Central memory CD4-positive, alpha-beta T cell (primary cell): Measurements from ENCODE around the gene LY9.

Experiments
- DNase-seq: peaks from one replicate; pipeline ENCODE4 v3.0.0; 2022
- total RNA-seq, 3 experiments: gene quantifications; one replicate each; lab custom pipeline; 2026; lab: John Stamatoyannopoulos, UW

The LY9 gene, protein sequence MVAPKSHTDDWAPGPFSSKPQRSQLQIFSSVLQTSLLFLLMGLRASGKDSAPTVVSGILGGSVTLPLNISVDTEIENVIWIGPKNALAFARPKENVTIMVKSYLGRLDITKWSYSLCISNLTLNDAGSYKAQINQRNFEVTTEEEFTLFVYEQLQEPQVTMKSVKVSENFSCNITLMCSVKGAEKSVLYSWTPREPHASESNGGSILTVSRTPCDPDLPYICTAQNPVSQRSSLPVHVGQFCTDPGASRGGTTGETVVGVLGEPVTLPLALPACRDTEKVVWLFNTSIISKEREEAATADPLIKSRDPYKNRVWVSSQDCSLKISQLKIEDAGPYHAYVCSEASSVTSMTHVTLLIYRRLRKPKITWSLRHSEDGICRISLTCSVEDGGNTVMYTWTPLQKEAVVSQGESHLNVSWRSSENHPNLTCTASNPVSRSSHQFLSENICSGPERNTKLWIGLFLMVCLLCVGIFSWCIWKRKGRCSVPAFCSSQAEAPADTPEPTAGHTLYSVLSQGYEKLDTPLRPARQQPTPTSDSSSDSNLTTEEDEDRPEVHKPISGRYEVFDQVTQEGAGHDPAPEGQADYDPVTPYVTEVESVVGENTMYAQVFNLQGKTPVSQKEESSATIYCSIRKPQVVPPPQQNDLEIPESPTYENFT
- 13.0 to 153 (median 107) reads per million in 3 experiments for total RNA-seq

DNA sequence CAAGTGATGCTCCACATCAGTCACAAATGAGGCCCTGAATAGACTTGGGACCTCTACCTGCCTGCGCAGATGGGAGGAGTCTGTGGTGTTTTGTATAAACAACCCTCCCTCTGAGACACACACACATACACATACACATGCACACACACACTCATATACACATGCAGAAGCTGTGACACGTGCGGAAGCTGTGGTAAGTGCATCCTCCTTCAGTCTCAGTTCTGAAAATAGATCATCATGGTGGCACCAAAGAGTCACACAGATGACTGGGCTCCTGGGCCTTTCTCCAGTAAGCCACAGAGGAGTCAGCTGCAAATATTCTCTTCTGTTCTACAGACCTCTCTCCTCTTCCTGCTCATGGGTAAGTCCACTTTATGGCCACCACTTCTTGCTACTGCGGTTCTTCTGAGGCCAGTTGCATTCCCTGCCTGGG lies at the start of gene LY9:
TSS of gene LY9 (plus strand) at position 224 of the 433 bp plus-strand sequence. CDS start at position 238, 14 bp downstream.
- DNase-seq, result peak; percentile 95

DNA sequence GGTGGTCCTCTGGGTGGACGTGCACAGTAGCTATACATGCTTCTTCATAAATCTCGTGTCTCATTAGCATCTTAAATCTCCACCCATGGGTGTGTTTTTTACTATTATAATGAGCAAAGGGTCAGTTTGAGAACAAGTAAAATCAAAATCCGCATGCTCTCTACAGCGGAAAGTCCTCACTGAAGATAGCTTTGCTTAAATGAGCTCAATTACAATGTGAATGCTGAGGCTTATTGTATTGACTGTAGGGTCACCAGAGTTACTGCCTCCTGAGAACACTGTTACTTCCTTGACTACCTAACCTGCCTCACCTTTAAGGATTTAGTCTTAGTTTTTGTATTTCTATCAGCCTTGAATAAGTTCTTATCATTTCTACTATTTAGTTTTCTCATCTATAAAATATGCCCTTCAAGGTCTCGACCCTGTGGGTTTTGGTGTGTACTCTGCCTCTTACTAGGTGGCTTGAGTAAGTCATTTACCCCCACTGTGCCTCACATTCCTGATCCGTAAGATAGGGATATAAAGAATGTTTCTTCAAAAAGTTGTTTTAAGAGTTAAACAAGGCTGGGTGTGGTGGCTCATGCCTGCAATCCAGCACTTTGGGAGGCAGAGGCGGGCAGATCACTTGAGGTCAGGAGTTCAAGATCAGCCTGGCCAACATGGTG lies 49.0 kb upstream of the LY9 start:
- no peak for DNase-seq

DNA sequence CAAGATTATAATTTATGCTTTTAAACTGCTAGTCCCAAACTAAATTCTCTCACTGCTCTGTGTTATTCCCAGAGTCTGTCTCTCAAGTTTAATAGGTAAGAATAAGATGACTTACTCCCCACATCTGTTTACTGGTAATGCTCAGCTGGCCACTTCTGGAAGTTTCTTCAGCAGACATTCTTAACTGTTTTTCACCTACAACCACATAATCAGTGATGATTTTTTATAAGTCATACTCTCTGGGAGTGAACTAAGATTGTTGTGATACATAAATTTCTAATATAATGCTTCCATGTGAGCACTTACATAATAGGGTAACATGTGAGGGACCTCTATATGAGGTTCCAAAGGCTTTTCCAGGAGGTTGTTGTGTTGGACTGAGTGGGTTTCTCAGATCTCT lies 48.3 kb upstream of the LY9 start:
- no peak for DNase-seq

DNA sequence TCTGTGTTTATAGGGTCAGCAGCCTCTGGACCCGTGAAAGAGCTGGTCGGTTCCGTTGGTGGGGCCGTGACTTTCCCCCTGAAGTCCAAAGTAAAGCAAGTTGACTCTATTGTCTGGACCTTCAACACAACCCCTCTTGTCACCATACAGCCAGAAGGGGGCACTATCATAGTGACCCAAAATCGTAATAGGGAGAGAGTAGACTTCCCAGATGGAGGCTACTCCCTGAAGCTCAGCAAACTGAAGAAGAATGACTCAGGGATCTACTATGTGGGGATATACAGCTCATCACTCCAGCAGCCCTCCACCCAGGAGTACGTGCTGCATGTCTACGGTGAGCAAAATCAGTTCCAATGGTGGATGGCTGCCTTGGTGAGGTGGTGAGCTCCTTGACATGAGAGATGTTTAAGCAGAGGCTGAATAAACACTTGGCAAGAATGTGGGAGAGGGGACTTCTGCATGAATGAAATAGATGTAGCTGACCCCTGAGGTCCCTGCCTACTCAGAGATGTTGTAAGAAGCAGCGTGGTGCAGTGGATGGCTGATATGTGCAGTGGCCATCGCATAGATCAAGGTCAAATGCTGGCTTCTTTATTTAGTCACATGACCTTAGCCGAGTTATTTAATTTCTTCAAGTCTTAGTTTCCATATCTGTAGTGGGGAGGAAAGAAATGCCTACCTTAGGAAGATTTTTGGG lies 47.6 kb upstream of the LY9 start:
- no peak for DNase-seq

DNA sequence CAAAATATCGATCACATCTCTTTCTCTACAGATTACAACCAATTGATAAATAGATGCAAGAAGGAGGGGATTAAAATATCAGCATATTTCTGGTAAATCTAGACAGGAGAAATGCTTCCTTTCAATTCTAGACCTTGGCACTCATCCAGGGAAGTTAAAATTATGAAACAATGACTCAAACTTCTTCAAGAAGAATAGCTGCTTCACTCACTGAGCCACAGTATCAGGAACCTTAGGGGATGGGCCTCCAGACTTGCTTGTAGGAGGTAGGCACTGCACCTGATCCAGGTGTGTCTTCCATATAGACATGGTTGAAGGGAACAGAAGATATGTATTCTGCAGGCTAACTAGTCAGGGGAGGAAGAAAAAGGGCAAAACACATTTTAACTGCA lies 47.1 kb upstream of the LY9 start:
- DNase-seq, result no peak

DNA sequence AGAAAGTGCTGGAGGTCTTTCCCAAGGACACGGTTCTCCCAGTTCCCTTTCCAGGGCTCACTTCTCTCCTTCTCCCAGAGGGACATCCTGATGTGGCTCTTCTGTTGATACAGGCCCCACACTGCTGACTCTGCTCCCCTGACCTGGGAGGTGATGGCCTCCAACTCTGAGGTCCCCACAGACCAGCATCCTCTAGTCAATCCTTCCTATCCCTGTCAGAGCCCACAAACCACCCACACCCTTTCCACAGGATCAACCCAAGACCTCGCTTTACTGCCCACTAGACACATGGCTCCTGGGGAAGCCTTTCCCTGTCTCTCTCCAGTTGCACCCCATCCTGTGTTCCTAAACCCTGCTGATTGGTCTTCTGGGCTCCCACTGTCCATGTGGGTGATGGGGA lies 45.4 kb upstream of the LY9 start:
- DNase-seq, result no peak

DNA sequence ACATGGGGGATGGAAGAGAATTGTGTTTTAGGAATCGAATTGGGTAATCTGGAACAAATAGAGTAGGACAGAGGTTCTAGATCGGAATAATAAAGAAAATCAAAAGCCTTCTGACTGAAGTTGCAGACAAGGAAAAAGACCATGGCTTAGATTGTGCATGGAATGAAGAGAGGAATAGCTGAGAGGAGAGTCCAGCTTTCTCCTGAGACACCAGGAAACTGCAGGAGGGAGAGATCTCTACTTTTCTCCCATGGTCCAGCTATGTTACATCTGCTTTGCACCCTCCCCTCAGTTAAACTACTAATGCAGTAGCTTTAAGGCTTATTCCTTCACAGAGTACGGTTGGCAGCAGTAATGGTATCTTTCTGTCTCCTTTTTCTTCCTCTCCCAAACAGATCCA lies 43.6 kb upstream of the LY9 start:
- DNase-seq, result no peak

DNA sequence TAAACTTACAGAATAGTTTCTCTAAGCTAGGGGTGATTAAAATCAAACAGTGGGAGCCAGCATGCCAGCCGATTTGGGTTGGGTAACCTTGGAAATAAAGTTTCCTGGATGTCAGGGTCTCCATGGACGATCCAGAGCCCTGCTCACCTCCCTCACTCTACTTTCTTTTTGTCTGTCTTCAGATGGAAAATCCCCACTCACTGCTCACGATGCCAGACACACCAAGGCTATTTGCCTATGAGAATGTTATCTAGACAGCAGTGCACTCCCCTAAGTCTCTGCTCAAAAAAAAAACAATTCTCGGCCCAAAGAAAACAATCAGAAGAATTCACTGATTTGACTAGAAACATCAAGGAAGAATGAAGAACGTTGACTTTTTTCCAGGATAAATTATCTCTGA lies 43.0 kb upstream of the LY9 start:
- DNase-seq, result no peak

DNA sequence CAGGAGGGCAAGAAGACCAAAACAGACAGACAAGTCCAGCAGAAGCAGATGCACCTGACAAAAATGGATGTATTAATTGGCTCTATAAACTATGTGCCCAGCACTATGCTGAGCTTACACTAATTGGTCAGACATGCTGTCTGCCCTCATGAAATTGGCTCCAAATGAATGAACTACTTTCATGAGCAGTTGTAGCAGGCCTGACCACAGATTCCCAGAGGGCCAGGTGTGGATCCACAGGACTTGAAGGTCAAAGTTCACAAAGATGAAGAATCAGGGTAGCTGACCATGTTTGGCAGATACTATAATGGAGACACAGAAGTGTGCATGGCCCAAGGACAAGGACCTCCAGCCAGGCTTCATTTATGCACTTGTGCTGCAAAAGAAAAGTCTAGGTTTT lies 42.4 kb upstream of the LY9 start:
- no peak for DNase-seq

DNA sequence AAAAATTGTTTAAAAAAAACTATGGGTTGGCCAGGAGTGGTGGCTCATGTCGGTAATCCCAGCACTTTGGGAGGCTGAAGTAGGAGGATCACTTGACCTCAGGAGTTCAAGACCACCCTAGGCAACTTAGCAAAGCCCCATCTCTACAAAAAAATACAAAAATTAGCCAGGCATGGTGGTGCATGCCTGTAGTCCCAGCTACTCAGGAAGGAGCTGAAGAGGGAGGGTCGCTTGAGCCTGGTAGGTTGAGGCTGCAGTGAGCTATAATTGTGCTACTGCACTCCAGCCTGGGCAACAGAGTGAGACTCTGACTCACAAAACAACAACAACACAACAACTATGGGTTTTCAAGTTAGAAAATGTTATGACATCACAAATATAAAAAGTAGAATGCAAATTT lies 40.5 kb upstream of the LY9 start:
- no peak for DNase-seq

DNA sequence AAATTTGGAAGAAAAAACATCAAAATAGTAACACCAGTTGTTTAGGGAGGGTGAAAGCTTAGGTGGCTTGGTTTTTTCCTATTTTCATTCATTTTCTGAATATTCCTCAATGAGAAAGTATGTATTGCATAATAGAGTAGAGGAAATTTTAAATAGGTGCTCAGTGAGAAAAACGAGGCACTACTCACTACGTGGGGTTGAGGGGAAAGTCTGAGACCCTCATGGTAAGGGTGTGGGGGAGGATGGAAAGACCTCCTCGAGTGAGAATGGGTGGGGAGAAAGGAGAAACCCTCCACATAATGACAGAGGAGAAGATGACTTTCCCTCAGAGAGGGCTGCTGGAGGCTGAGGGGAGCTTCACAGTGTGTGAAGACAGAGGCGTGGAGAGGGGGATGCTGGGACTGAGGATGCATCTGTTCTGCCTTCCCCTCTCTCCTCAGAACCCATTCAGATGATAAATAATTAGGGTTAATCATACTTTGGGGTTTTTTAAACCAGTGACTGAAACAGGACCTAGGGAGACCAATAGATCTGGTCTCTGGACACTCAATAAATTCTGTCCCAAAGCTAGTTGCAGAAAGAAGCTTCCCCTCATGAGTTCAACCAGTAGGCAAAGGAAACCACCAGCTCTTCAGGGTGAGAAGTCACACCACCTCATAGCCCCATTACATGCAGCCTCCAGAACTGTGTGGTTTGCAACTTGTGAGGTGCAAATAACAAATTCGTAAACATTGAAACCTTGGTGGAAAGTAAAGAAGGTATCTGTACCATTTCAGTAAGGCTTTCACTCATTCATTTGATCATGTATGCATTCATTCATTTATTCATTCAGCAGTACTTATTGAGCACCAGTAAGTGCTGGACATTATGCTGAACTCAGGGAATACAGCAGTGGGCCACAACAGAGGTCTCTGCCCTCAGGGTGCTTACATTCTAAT lies 39.8 kb upstream of the LY9 start:
- no peak for DNase-seq

DNA sequence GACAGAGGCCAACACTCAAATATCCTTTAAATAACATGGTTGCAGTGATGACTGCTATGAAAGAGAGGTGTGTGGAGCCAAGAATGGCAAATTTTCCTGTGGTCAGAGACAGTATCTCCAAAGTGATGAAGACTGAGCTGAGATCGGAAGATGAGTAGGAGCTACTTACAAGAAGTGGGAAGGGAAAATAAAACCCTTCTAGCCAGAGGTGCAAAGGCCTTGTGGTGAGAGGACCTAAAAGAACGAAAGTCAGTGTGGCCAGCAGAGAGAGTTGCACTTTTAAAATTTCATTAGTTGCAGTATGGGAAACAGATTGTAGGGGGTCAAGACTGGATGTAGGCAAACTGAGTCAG lies 39.1 kb upstream of the LY9 start:
- no peak for DNase-seq

DNA sequence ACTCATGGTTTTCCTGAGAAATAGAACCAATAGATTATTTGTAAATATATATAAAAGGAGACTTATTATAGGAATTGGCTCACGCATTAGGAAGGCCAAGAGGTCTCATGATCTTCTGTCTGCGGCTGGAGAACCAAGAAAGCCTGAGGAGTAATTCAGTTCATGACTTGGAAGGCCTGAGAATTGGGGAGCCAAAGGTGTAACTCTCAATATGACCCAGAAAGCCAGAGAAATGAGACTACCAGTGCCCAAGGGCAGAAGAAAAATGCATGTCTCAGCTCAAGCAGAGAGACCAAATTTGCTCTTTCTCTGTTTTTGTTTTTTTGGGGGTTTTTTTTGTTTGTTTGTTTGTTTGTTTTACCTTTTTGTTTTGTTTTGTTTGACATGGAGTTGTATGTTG lies 37.5 kb upstream of the LY9 start:
- DNase-seq, result no peak

DNA sequence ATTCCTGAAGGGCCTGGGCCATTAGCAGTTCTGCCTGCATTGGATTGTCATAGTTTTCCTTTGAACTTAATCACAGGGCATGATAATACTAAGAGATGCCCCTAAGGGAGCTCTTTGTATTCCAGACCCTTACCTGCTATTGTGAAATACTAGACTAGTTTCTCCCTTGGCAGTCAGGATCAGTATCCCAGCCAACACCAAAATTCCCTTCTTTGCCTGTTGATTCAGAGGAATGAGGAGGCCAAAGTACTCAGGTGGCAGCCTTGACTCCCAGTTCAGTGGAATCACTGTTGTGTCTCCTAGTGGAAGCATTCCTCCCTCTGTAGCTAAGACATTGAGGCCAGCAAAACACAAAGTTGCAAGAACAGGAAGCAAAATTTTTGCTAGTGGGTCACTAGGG lies 36.2 kb upstream of the LY9 start:
- DNase-seq, result no peak

DNA sequence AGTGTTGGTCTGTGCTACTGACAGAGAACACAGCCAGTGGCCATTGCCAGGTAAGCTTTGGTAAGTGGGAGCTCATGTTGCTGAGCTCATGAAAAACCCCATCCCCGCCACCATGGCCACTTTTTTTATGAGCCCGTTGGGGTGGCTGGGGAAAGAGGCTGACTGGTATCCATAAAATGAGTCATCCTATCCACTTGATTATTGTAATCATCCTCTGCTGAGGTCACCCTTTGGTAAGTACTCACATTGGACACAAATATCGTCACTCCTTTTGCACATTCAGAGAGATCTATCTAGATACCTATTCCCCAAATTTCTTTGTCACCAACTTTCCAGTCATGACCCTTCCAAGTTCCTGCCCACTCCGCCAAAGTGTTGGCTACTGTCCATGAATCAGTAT lies 34.9 kb upstream of the LY9 start:
- no peak for DNase-seq

DNA sequence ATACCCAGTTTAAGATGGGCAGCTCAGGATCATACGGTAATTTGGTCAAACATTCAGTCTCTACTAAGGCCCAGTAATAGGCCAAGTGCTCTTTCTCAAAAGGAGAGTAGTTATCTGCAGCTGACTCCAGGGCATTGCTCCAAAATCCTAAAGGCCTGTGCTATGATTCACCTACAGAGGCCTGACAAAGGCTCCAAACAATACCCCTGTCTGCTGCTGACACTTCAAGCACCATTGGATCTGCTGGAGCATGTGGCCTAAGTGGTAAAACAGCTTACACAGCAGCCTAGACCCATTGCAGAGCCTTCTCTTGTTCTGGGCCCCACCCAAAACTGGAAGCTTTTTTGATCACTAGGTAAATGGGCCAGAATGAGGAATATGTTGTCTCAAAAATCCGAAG lies 34.1 kb upstream of the LY9 start:
- no peak for DNase-seq

DNA sequence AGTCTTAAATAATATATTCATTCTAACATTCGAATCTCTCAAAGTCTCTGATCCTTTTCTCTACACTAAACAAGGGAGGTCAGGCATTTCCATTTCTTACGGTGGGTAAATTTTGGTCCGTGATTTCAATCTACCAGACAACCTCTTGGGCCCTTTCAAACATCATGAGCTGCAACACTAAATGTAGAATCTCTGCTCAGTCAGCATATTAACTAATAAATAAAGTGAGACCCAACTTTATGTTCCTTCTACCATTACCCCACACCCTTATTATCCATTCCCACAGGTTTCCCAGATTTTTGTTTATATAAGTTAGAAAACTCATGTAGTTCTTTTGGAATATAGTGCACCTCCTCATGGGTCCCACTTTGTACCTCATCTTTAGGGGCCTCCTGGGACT lies 32.0 kb upstream of the LY9 start:
- no peak for DNase-seq

DNA sequence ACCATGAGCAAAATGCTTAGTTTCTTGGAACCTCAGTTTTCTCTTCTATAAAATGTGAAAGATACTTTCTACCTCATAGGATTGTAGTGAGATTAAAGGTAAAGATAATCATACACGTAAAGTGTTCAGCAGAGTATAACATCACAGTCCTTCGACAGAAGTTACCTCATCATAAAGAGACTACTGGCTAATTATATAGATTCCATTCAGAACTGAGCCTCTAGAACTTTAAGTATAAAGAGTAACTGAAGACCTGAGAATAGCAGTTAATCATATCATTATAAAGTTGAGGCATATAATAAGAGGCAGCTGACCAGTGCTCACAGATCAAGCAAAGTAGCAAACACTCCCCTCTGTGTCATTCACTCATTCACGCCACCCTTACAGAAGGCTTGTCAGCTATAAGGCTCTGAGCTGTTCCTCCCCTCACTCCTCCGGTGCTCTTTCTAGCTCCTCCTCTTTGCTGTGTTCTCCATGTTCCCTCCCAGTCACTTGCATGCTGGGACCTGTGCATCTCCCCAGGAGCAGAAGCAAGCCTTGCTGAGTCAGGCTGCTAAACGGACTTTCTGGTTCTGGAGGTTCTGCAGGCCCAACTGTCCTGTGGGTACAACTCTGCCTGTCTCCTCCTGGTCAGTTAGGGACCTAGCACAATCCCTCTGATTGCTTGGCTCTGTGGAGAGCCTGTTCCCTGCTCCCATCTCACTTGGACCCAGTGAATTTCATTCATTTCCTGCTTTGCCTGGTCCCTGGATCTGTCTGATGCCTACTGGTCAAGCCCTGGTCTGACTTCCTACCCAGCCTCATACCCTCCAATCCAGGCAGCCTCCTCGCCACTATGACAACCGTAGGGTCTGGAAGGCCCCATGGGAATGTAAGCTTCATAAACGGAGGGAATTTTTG lies 28.3 kb upstream of the LY9 start:
- DNase-seq, result peak; percentile 16

DNA sequence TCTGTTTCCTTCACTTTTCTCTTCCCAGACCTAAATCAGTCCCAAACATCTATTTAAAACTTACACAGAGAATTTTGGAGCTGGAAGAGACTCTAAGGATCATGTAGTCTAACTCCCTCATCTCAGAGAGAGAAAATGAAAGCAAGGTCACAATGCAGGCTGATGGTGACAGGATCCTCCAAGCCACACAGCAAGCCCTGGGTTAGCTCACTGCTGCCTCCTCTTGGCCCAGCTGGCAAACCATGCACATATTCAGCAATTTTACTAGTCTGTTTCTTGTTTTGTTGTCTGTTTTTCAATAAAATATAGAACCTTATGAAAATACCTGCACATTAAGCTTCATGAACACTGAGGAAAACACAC lies 27.7 kb upstream of the LY9 start:
- peak; percentile 82 for DNase-seq

DNA sequence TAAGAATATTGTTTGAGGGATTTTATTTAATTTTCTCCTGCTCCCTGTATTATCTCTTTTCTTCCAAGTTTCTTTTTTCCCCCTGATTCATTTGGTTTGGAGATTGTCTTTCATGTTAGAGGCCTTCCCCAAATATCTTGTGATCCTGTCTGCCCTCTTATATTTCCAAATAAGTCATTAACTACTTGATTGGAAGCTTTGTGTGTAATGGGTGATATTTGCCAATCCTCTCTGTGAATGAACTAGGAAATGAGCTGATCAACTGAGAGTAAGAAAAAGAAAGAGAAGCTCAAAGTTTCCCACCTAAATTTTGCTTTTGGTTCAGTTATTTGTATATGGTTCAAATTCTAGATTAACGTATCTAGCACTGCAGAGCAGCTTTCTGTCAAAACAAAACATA lies 23.6 kb upstream of the LY9 start:
- no peak for DNase-seq

DNA sequence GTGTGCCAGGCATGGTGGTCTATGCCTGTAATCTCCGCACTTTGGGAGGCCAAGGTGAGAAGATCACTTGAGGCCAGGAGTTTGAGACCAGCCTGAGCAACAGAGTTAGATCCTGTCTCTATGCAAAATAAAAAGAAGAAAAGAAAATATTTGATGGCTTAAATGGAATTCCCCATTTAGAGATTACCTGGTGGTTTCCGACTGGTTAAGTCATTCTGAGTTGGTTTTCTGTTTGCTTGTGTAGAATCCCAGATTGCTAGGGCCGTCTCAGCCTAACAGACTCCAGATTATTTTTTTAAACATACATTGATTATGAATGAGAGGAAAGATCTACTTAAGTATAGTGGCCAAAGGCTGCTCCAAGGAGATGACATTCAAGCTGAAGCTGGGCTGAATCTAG lies 22.9 kb upstream of the LY9 start:
- no peak for DNase-seq
